ENCODE measurements around the gene DARS1.
"Not testable (repeated sequence)": the region's sequence is repeated elsewhere in the genome, so short reads cannot be mapped to it uniquely, and the experiment has no call there.

Gene DARS1

DNA sequence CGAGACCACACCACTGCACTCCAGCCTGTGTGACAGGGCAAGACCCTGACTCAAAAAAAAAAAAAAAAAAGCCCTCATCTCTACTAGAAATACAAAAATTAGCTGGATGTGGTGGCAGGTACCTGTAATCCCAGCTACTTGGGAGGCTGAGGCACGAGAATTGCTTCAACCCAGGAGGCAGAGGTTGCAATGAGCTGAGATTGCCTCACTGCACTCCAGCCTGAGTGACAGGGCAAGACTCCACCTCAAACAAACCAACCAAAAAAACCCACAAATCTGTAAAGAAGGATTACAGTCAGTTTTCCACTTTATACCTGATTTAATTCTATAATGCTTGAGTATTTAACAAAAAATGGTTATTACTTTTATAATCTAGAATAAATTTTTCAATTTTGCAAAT, 9.7 kb downstream of the DARS1 start:
- no peak for DNase-seq

DNA sequence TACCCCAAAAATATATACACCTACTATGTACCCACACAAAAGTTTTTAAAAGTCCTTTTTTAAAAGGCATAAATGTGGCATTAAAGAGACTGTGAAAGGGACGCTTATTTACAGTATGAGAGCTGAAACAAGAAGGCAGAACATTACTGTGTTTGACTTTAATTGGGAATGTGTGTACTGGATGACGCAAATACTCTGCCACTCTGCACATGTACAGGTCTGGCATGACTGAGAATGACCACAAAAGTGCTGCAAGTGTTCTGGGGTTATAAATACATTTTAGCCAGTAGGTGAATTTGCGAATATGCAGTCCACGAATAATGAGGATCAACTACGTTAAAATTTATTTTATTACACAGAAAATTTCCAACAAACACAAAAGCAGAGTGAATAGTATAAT, 11.4 kb downstream of the DARS1 start:
- DNase-seq = no peak

DNA sequence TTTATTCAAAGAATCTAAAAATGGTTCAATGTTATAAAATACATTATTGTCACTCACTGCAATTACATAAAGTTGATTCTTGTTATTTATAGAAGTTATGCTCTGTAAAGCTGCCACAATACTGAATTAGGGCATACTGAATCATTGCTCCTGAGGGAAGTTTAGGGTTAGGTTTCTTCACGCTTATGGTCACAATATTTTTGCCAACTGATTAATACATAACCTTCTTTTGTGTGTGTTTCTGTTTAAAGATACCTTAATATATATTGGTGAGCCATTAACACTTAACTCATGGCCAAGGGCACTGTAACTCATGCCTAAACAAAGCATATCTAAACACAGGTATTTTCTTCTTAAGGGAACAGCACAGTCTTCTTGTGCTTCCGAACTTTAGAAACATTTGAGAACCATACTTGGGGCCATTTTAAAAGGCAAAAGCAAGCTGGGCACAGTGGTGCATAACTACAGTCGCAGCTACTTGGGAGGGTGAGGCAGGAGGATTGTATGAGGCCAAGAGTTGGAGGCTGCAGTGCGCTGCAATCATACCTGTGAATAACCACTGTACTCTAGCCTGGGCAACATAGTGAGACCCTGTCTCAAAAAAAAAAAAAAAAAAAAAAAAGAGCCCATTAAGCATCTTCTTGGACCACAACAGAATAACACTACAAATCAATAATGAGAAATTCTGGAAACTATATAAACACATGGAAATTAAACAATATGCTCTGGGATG, 15.6 kb downstream of the DARS1 start:
- no peak for DNase-seq

DNA sequence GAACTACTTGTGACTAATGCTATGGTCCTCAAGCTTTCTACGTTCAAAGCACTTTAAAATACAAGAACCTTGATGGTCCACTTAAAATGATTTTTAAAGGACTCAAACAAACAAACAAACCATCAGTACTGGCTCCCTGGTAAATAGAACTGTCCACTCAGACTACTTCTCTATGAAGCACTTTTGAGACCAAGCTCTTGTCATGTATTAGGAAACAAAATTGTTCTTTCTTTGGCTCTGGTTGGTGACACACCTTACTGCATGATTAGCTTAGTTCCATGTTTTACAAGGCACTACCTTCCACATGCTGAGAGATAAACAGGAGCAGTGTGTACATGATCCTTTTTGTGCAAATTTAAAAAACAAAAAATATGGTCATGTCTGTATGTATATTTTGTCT, 19.7 kb downstream of the DARS1 start:
- no peak for DNase-seq

DNA sequence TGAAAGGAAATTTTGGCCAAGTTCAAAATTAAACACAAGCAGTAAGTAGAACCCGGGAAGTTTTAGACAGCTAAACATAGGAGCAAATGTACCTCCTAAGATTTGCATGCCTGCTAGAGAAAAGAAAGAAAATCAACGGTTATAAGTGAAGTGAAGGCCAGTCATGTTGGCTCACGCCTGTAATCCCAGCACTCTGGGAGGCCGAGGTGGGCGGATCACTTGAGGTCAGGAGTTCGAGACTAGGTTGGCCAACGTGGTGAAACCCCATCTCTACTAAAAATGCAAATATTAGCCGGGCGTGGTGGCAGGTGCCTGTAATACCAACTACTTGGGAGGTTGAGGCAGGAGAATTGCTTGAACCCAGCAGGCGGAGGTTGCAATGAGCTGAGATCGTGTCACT, 21.0 kb downstream of the DARS1 start:
- DNase-seq = not testable (repeated sequence)

DNA sequence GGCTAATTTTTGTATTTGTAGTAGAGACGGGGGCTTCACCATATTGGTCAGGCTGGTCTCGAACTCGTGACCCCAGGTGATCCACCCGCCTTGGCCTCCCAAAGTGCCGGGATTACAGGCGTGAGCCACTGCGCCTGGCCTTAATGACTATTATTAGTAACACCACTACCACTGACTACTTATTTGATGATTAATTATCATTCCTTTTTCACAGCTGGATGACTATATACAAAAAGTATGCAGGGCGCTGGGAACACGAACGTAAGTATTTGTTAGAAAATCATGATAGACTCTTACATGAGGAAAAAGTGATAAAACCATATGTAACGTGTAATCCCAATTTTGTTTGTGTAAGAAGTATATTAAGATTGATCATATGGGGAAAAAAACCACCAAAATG, 21.6 kb downstream of the DARS1 start:
- DNase-seq = no peak

DNA sequence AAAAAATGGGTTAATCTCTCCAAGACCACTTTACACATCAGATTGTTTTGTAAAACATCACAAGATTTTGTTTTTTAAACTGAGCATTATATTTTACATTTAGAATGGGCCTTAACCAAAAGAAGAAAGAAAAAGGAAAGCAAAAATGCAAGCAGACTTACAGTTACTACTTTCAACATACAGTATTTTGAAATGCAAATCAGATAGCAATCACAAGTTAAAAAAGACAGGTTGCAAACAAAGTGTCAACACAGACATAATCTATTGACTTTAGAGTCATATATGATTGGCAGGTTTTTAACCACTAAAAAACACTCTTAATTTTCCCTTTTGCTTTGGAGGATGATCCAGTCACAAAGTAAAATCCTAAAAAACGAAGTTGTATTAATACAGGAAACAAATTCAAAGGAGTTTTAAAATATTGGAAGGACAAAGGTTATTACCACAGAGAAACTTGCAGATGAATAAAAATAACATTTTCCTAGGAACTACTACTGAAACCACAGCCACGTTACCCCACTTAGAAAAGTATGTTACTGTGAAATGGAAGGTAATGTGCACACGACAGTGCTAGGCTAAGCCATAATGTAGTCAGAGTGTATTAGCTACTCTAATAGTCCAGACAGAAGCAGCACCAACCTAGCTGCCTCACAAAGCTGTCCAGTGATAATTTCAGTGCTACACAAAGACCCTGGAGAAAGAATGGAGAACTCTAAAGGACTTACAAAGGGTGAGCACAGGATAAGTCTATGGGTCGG, 22.9 kb downstream of the DARS1 start:
- no peak for DNase-seq

DNA sequence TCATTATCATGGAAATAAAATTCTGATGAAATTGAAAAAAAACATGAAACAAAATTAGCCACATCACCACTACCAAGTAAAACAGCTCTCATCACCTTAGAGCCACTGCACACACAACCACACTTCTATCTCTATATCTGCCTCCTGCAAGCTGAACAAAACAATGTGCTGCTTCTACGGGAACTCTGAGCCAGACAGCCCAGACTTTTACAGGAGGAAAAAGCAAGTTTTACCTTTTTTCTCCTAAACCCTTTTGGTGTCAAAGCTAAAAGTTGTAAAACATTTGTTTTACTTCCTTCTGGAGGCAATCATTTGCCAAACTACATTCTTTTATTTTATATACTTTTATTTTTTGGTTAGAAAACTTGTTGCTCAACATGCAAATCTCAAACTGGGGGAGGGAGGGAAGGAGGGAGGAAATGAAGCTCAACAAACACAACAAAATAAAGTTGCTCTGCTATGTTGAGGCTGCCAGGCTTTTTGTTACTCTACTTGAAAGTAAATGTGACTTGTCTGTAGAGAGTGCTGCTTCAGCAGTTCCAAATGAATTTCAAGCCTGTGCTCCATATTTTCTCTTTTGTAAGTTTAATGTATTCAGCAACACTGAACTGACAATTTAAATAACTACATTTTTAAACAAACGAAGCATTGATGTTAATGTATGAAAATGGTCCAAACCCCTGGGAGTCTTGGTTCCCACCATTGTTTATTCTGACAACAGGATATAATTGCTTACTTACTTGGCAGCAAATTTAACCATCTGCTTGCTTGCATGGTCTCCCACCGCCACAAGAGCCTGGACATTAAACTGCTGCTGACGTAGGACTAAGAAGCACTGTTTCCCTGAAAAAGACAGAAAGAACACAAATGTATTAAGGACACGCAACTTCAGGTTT, 24.5 kb downstream of the DARS1 start:
- peak; percentile 63 for DNase-seq

DNA sequence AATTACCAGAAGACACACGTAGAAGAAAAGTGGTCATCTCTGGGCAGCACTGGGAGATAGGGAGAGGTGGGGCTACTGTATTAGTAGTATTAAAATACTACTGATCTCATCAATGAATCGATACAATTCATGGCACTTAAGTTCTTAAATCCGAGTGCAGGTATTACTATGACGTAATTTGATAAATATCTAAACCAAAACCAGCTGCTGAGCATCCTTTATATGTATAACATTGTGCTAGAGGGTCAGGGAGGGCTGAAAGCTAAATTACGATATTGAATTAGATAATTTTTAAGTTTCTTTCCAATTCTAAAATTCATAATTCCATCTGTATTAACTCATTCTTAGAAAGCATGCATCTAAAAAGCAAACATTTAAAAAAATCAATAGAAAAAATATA, 25.3 kb downstream of the DARS1 start:
- no peak for DNase-seq

DNA sequence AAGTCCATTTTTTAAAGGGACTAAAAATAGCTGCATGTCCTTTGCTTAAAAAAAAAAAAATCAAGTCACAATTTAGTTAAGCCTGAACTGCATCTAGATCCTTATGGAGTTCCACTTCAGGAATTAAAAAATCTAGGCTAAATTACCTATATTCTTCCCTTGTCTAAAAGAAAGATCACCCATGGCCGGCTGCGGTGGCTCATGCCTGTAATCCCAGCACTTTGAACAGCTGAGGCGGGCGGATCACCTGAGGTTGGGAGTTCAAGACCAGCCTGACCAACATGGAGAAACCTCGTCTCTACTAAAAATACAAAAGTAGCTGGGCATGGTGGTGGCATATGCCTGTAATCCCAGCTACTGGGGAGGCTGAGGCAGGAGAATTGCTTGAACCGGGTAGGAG, 26.5 kb downstream of the DARS1 start:
- DNase-seq = not testable (repeated sequence)

DNA sequence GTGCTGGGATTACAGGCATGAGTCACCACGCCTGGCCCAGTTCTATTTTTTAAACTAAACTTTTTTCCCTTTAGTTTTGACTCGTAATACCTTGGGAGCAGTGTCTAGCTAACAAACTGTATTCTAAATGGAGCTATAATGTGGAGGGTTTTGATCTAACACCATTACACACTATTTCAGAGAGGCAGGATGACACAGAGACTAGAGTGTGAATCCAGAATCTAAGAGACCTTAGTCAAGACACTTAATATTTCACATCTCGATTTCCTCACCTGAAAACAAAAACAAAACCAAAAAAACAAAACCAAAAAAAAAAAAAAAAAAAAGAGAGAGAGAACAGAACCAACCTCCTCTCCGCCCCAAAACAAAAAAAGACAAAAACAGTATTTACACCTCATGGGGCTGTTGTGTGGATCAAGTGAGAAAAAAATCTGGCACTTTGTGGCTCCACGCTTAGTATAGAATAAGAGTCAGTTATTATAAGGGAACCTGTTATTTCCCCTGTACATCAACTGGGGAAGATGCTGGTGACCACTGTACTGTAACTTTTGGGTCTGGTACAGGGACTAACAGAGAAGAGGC, 31.3 kb downstream of the DARS1 start:
- DNase-seq = no peak

DNA sequence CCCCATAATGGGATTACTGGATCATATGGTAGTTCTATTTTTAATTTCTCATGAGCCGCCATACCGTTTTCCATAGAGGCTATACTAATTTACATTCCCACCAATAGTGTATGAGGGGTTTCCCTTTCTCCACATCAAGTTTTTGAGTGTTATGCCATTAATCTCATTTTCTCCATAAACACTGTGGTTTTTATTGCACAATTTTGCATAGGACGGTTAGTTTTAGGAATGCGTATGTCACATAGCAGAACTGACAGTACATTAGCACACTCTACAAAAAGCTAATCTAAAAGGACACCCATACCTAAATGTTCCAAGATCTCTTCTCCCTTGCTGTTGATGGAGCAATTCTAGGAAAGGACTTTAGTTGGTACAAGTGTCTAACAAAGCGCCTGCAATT, 32.5 kb downstream of the DARS1 start:
- DNase-seq = no peak

DNA sequence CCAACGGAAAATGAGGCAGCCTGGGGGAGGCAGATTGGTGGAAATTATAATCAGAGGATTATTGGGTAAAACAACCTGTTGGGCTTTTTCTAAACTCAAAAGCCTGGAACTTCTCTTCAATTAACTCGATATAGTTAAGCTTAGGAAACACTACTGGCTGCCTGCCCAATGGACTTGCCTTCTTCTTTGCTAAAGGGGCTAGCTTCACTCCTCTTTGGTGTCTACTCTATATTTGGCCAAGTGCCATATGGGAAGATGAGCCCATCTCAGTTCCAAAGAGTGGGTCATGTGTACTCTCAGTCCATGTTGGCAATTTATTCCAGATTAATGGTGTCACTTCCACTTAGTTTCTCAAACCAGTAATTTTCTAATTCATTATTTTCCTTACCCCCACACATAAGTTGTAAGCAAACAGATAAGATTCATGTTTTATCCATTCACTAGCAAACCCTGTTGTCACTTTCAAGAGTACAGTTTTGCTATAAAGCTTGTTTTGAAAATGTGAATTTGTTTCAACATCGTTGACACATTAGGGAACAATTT, 34.3 kb downstream of the DARS1 start:
- DNase-seq = peak; percentile 60

DNA sequence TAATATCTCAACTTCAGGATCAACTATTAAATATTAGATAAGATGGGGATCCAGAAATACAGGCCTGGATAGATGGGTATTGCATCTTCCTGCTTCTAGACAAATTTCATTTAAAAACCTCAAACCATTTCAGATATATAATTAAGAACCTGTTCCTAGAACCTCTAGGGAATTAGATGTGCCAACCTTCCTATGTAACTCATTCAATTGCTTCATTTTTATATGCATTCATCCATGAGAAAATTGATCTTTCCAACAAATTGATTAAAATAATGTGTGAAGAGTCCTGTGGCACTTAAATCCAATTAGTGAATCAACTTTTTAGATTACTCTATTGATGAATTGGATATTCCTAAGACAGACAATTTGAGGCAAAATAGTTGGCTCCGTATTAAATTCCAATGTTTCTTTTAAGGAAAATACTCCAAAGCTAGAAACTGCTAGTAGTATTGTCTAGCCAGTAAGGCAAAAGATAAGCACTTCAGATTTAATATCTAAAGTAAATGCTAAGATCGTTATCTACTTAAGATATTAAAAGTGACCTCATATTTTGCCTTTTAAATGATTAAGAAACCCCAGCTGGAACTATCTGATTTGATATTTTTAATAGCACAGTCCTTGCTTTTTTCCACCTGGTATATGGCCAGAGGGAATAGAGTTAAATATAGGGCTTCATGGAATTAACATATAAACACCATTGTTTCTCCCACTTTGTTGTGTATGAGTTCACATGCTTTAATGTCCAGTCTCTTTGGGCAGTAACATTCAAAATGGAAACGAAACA, 35.8 kb downstream of the DARS1 start:
- no peak for DNase-seq

DNA sequence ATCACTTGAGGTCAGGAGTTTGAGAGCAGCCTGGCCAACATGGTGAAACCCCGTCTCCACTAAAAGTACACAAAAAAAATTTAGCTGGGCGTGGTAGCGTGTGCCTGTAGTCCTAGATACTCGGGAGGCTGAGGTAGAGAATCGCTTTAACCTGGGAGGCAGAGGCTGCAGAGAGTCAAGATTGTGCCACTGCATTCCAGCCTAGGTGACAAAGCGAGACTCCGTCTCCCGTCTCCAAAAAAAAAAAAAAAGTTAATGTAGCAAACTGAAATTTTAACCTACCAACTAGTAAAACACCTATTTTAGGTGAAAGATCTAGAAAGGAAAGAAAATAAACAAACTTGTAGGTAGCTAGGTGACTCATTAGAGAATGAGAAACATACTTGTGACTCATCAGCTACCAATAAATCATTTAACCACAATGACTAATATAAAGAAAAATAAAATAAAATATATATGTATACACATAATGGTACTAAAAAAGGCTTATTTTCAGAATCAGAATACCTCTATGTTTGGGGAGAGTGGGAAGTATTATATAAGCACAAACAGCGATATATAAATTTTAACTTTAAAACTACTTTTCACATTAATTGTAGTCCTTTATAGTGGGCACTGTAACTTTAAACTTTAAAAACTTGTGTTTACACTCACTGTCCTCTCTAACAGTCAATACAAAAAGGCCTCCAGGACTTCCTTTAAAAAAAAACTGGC, 36.6 kb downstream of the DARS1 start:
- DNase-seq = no peak

DNA sequence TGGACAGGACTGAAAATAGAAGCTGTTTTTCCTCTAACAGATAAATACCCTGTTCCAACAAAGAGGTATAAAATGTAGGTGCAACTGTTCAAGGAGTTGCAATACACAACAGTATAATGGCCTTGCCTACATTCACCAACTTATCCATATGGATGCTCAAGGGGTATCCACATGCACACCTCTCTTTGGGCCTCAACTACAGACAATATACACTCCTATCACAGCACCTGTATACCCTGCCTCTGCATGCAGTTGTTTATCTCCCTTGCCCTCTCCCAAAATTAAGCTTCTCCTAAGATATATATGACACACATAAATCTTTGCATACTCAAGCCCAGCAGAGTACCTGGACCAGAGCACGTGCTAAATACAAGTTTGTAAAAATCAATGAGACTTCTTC, 37.3 kb downstream of the DARS1 start:
- DNase-seq = no peak

DNA sequence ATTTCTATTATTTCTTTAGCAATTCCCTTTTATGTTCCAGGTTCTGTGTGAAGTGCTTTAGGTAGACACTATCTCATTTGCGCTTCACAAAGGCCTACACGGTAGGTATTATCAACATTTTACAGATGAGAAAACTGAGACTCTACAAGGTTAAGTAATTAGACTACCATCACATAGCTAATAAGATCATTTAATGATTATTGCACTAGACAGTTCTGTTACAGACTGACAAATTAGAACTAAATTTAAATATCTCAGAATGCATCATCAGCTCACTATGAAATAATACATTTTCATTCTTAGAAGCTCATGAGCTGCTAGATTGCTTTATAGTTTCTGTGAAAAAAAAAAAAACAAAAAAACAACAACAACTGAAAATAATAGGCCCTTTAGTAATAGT, 37.9 kb downstream of the DARS1 start:
- no peak for DNase-seq

DNA sequence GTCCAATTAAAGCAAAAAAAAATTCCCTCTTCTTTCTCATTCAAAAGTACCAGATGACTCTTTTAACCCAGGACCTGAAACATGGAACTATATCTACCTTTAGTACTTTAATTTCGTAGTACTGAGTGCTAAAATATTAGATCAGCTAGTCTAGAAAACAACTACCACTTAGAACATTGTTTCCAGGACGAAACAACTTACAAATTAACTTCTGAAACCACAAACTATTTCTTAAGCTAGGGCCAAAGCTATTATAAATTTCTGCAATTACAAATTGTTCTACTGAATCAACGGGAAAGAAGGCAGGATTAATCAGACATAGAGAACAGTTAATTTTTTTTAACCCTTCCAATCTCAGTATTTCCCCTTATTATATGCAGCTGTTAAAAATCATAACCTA, 39.9 kb downstream of the DARS1 start:
- no peak for DNase-seq

DNA sequence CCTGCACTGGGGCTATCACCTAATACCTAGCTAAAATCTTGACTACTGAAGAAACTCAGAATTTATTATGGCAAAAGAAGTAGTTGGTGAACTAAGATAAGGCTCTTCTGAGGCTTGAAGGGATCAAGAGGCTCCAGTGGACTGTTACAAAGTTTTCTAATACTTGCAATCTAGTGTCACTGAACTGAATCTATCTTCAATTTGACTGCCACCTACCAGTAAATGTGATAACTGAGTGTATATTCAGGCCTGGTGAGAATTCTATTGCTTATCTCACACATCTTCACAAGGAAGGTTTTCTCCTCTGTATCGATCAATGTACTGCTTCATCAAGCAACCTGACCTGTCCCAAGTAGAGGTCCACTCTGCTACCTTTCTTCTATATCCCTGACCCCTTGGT, 40.8 kb downstream of the DARS1 start:
- no peak for DNase-seq

DNA sequence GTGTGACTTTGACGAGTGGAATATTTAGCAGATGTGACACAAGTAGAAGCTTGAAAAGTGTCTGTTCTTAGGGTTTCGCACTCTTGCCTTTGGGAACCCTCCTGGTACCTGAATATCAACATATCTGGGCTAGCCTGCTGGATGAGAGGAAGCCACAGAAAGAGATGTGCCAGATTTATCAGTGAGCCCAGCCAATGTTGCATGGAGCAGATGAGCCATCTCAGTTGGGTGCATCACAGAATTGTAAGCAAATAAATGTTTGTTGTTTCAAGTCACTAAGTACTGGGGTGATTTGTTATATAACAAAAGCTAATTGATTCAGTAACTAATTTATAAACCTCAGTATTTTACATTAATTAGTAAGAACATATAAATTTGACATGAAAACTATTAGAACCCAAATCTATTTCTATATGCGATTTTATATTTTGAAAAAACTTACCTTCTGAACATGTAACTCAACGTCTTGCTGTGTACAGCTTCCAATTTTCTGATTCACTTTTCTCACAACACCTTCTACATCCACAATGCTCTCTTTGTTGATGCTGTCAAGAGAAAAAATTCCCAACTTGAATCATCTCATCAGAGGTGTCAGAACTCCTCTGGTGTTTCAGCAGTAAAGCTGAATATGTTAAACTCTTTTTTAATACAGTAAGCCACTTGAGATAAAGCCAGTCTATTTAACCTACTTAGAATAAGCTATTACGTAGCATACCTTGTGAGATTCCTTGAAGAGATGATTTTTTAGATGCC, 42.3 kb downstream of the DARS1 start:
- no peak for DNase-seq

DNA sequence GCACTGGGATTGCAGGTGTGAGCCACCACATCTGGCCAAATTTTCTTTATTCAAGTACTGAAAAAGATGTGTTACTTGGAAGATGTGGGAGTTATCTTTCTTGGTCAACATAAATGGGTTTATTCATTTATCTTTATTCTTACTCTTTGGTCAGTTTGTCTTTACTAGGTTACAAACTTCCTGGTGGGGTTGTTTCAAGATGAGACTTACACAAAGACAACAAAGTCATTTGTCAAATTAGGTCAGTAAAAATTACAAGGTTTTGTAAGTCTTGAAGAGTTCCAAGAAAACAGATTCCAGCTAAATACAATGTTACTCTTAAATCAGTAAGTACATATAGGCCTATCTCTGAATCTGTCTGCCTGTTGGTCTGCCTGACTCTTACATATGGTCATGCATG, 48.9 kb downstream of the DARS1 start:
- DNase-seq = no peak

Measured in NCI-H1105 (cell line).